Upper lobe of left lung (tissue), 4 donors: ENCODE results near the gene POLD1.
"Not testable (repeated sequence)": the region's sequence is repeated elsewhere in the genome, so short reads cannot be mapped to it uniquely, and the experiment has no call there.

Experiments
- EP300 ChIP-seq, 4 donors: sonication (generic); formaldehyde crosslinking; IDR thresholded peaks; one replicate each; pipeline ENCODE4 v1.5.1; 2017; ENCODE audit warnings: antibody characterized with exemption in 4 of 4, control low read depth in 2 of 4
- POLR2A ChIP-seq, 4 donors: fragments of 450-650 bp; IDR thresholded peaks; one replicate each; pipeline ENCODE4 v1.5.1; 2016 to 2017; ENCODE audit warnings: antibody characterized with exemption in 4 of 4, mild to moderate bottlenecking in 2 of 4
- TF ChIP-seq, protein P1 (sequence below), 6 experiments: fragments of 450-650 bp in 4 of 6; fragments of 200-600 bp in 2 of 6; sonication (generic) in 2 of 6; IDR thresholded peaks; one replicate each; pipeline ENCODE4 v1.5.1; 2016 to 2019; ENCODE audit warnings: antibody characterized with exemption in 6 of 6

- TF ChIP-seq, protein P1, sequence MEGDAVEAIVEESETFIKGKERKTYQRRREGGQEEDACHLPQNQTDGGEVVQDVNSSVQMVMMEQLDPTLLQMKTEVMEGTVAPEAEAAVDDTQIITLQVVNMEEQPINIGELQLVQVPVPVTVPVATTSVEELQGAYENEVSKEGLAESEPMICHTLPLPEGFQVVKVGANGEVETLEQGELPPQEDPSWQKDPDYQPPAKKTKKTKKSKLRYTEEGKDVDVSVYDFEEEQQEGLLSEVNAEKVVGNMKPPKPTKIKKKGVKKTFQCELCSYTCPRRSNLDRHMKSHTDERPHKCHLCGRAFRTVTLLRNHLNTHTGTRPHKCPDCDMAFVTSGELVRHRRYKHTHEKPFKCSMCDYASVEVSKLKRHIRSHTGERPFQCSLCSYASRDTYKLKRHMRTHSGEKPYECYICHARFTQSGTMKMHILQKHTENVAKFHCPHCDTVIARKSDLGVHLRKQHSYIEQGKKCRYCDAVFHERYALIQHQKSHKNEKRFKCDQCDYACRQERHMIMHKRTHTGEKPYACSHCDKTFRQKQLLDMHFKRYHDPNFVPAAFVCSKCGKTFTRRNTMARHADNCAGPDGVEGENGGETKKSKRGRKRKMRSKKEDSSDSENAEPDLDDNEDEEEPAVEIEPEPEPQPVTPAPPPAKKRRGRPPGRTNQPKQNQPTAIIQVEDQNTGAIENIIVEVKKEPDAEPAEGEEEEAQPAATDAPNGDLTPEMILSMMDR (IDR thresholded peaks at IDR 0.05) = not testable (repeated sequence)
- TF ChIP-seq POLR2A, EP300 (IDR thresholded peaks at IDR 0.05): not testable (repeated sequence)
These were observed 37.0 kb upstream of the POLD1 start for GRCh38 chr19:50347089-50347581.
